SK-N-SH treated with all-trans-retinoic acid at 6 μM for 48 hours (cell line): ENCODE data around the gene SPIRE2.
"Not testable (repeated sequence)": the region's sequence is repeated elsewhere in the genome, so short reads cannot be mapped to it uniquely, and the experiment has no call there.

Source experiments
- ARNTL ChIP-seq: fragments of 450-650 bp; formaldehyde crosslinking; IDR thresholded peaks from 2 replicates; pipeline ENCODE4 v1.5.0; 2020; ENCODE audit warnings: low read depth, mild to moderate bottlenecking, moderate library complexity, borderline replicate concordance
- GLIS3 ChIP-seq: fragments of 250-450 bp; sonication (Bioruptor Pico); IDR thresholded peaks from 2 replicates; pipeline ENCODE4 v1.5.0; 2020; ENCODE audit warnings: mild to moderate bottlenecking, moderate library complexity
- ZFP3 ChIP-seq: fragments of 250-450 bp; sonication (Bioruptor Pico); IDR thresholded peaks from 2 replicates; pipeline ENCODE4 v1.5.0; 2020; ENCODE audit warnings: mild to moderate bottlenecking, moderate library complexity

DNA sequence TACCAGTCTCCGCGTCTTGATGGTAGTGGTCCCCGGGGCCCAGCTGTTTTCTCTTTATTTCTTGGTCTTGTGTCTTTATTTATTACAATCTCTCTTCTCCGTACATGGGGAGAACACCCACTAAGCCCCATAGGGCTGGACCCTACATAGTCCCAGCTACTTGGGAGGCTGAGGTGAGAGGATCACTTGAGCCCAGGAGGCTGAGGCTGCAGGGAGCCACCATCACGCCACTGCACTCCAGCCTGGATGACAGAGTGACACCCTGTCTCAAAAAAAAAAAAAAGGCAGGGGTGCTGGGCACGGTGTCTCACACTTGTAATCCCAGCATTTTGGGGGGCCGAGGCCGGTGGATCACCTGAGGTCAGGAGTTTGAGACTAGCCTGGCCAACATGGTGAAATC, 8.8 kb upstream of the SPIRE2 start:
- TF ChIP-seq ZFP3, GLIS3, ARNTL (CRISPR knock-in tag): not testable (repeated sequence)
